HG03175 (cell line): ENCODE measurements around the gene GOLGA8N.
"Not testable (repeated sequence)": the region's sequence is repeated elsewhere in the genome, so short reads cannot be mapped to it uniquely, and the experiment has no call there.

Source experiments
- ATAC-seq: cut with Tn5 transposase; IDR thresholded peaks from one replicate; pipeline ENCODE4 v1.9.1; 2021; ENCODE audit warnings: mild to moderate bottlenecking, moderate library complexity; ENCODE audit not compliant: unreplicated experiment

GOLGA8N gene

DNA sequence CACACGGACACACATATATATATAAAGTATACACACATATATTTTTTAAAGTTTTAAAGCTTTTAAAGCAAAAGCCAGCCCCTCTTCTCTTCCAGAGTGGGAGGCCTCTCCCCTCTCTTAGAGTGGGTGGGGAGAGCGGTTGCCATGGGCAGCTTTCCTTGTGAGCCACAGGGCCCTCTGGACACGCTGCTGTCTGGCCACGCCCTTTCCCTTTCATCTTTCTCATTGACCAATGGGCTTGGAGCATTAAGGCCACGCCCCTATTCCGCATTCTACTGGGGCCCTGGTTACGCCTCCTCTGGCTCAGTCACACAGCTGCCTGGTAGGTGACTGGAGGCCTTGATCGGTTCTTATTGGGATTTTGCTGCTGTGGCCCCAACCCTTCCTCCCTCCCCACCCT is at the start of gene GOLGA8N:
Gene GOLGA8N (plus strand): TSS at position 306 of the 400 bp plus-strand sequence.
- ATAC-seq = not testable (repeated sequence)

DNA sequence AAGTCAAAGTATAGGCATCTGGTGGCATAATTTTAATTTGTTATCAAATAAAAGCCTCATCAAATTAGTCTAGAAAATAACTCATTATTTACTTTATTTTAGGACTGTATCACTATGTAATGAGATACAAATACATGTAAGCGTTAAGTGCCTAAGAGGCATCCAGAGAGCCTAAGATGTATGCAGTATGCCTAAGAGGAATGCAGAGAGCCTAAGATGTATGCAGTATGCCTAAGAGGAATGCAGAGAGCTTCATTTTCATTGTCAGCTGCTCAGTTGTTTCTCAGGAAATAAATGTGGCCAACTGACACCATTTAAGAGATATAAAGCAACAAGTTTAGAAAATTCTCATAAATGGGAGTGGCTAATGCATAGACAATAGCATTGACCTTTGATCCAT is 49.8 kb upstream of the GOLGA8N start:
- ATAC-seq = not testable (repeated sequence)

DNA sequence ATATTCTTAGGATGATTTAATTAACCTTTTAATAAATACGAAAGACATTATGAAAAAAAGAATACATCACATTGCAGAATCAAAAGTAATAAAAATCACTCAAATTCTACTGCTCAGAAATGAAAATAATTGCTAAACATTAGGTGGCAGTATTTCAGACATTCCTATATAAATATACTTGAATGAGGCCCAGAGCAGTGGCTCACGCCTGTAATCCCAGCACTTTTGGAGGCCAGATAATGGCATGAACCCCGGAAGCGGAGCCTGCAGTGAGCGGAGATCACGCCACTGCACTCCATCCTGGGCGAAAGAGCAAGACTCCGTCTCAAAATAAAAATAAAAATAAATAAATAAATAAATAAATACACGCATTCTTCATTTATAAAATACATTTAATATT is 48.1 kb upstream of the GOLGA8N start:
- not testable (repeated sequence) for ATAC-seq

DNA sequence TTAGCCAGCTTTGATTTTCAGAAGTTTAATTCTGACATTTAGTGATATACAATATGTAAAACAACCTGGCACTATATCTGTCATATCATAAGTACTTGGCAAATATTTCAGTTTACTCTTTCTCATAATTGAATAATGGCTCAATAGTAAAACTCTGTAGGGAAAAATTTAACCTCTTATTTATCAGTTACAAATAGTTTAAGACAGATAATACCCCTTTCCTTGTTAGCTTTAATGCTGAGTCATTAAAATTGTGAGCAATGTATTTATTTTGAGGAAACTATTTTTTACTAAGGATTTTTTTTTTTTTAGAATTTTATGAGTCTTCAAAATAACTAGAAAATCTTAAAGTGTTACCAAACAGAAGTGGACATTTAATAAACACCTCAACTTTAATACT is 38.7 kb upstream of the GOLGA8N start:
- ATAC-seq = not testable (repeated sequence)

DNA sequence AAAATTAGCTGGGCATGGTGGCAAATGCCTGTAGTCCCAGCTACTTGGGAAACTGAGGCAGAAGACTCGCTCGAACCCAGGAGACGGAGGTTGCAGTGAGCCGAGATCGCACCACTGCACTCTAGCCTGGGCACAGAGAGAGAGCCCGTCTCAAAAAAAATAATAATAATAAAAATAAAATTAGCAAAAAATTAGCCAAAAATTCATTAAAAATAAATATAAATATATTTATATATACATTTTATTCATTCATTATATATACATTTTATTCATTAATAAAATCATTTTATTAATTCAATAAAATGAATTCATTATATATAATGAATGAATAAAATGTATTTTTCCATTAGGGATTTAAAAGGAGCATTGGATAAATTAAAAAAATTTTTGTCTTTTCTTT is 31.1 kb upstream of the GOLGA8N start:
- ATAC-seq = not testable (repeated sequence)

DNA sequence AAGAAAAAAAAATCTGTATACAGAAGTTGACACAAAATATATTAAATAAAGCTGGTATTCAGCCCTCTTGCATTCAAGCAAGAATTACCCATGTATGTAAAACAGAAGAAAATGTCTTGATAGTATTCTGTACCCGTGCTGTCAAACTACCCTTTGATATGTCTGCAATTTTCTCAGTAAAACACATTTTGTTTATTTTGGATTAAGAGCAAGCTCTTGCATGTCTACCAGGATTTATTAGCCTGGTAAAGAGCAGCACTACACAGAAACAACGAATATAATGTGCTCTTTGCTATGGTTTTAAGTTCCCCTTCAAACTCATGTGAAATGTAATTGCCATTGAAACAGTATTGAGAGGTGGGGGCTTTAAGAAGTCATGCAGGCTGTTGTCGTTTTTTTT is 24.3 kb upstream of the GOLGA8N start:
- ATAC-seq = not testable (repeated sequence)

DNA sequence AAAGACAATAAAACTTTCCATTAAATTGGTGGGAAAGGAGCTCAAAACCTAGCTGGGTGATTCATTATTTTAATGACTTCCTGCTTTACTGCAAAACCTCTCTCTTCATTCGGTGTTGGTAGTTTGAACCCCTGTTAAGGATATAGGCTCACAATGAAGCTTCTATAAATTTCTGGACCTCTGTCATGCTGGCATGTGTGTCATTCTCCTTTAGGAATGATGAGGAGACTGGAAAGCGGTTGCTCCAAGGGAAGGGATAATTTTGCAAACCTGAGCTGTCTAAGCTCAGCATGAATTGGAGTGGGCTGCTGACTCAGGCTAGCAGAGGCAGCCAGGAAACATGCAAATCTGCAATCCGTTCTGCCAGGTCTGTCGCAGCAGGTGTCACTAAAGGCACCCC is 14.8 kb upstream of the GOLGA8N start:
- ATAC-seq = not testable (repeated sequence)

DNA sequence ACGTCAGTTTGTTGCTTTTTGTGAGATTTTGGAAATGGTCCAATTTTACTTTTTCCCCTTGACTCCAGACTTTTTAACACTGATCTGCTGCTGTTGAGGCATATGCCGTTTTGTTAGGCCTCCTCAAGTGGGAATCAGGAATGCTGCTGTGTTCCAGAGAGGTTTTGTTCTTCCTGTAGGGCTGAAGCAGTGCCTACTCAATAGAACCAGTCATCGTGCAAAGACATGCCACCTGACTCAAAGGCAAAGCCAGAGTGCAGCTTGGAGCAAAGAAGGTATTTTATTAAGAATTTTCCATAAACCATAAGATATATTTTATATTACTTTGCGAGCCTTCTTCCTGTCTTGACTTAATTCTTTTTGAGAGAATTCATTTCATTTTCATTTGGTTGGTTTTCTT is 7.4 kb upstream of the GOLGA8N start:
- not testable (repeated sequence) for ATAC-seq

DNA sequence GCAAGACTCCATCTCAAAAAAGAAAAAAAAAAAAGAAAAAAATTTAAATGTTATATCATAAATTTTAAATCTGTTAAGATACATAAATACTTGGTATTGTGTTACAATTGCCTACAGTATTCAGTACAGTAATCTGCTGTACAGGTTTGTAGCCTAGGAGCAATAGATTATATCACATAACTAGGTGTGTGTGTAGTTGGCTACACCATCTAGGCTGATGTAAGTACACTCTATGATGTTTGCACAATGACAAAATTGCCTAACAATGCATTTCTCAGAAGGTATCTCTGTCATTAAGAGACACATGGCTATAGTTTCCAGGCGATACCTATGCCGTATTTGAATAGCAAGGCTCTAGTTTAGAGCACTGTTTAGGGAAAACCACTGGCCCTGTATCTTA is 16.3 kb downstream of the GOLGA8N start:
- not testable (repeated sequence) for ATAC-seq

DNA sequence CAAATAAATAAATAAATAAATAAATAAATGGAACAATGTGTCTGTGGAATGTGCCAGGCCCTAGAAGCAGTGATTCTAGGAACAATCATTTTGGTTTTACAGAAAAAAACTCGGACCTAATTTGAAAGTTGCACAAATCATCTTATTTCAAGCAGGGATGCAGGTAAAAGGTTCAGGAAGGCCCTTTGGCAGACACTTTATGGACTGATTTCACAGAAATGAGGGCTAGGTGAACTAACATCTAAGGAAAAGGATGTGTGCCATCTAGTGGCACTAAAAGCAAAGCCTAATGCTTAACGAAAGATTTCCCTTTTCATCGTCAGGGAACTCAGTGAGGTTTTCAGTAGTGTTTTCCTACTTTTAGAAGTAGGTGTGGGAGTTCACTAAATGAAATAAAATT is 17.5 kb downstream of the GOLGA8N start:
- ATAC-seq = not testable (repeated sequence)

DNA sequence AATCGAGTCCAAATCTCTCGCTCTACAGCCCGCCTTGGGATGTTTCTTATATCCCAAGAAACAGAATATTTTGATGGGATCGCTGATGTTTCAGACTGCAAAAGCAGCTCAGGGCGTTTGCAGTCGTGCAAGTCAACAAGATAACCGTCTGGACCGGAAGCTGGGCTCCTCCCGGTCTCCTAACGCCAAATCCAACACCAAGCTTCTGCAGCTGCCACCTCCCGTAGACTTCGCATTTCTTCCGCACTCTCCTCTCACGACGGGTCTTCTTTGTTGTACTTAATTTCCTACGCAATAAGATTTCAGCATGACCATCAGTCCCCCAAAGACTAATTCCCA is 21.4 kb downstream of the GOLGA8N start:
- ATAC-seq = peak; percentile 21

DNA sequence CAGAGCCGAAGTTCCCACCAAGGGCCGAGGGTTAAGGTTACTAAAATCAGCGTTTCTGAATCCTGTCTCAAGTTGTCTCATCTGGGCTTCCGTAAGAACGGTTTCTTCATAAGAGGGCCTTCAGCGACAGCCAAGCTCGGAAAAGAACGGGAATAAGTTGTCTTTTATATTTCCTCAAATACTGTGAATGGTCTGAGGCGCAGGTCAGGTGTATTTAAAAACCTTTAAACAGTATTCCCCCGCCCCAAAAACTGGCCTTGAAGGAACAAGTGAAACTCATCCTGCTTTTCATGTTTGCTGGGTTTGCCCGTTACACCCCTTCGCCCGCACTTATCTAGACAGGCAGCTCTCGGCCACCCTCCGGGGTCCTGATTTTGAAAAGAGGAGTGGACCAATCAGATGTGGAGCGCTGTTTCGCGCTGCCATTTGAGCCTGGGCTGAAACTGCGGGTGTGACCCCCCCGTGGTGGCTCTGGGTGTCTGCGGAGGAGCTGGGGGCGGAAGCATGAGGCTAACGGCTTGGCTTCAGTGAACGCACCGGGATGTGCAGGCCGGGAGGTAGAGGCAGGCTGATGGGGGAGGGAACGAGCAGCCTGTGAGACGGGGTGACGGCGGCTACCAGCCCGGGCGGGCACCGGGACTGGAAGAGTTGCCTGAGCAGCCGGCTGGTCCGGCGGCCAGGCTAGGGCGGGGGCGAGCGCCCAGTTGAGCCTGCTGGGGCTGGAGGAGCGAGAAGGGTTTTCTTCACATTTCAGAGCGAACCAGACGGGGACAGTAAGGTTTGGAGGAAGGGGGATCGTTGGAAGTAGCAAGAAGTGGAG is 22.0 kb downstream of the GOLGA8N start, which contains the start of gene ARHGAP11A:
Gene ARHGAP11A (plus strand): TSS at position 454 of the 820 bp plus-strand sequence. CDS start 708 bp downstream, outside the sequence.
- peak; percentile 82 for ATAC-seq

DNA sequence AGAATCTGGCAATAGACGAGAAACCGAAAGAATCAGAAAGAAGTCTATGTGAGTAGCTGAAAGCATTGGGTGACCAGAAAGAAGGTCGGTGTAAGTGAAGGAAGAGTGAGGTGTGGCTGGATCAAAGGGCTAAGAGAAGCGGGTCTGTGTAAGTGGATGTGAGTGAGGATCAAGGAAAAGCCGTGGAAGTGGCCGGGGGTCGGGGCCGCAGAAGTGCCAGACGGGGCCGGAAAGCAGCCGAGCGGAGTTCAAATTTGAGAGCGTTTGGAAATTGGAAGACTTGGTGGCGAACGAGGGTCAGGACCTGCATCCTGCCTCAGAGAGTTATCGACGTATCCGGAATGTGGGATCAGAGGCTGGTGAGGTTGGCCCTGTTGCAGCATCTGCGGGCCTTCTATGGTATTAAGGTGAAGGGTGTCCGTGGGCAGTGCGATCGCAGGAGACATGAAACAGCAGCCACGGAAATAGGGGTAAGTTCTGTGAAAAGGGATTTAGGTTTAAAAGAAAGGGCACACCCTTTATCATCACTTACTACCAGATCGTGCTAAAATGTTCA is 22.7 kb downstream of the GOLGA8N start:
- ATAC-seq = peak; percentile 19

DNA sequence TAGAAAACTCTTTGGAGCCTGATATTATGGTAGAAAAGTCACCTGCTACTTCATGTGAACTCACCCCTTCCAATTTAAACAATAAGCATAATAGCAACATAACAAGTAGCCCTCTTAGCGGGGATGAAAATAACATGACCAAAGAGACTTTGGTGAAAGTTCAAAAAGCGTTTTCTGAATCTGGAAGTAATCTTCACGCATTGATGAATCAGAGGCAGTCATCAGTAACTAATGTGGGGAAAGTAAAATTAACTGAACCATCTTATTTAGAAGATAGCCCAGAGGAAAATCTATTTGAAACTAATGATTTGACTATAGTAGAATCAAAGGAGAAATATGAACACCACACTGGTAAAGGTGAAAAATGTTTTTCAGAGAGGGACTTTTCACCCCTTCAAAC is 43.2 kb downstream of the GOLGA8N start:
- no peak for ATAC-seq

DNA sequence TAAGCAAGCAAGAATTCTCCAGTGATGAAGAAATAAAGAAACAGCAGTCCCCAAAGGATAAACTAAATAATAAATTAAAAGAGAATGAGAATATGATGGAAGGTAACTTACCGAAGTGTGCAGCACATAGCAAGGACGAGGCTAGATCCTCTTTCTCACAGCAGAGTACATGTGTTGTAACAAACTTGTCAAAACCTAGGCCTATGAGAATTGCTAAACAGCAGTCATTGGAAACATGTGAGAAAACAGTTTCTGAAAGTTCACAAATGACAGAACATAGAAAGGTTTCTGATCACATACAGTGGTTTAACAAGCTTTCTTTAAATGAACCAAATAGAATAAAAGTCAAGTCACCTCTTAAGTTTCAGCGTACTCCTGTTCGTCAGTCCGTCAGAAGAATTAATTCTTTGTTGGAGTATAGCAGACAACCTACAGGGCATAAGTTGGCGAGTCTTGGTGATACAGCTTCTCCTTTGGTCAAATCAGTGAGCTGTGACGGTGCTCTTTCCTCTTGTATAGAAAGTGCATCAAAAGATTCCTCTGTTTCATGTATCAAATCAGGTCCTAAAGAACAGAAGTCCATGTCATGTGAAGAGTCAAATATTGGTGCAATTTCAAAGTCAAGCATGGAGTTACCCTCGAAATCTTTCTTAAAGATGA is 43.8 kb downstream of the GOLGA8N start:
- ATAC-seq = no peak

DNA sequence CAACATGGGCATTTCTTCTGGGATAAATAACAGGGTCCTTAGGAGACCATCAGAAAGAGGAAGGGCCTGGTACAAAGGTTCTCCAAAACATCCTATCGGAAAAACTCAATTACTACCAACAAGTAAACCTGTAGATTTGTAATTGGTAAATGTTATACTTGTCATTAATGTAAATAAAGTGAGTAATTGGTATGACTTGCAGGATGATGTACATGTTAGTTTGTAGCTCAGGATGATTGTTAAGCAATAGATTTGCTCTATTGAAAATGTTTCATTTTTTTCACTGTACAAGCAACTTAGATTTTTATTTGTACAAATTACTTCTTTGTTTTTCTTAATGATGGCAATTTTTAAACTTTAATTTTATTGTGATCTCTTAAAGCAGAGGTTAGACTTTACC is 44.4 kb downstream of the GOLGA8N start:
- ATAC-seq = no peak

DNA sequence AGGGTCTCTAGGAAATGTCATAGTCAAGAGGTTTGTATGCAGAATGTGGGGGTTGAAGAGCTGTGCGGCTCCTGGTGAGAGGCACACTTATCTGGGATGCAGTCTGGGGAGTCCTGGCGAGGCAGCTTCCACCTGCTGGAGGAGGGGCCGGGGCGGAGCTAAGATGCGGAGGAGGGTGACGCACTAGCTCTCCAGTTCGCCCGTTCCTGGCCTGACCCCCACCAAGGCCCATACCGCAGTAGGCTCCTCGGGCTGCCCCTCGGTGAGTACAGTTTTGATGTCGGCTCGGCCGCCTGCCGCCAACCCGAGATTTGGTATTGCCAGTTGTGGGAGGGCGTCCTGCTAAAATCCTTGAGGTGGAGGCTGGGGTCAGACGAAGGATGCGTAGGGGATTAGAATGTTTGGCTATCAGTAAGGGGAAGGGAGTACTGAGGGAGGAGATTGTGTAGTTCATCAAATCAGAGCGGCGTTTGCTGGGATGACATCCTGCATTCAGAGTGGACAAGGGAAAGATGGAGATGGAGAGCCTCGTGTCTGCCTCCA is 48.3 kb downstream of the GOLGA8N start, which contains the start of gene SCG5:
Gene SCG5 (plus strand): TSS at position 194 of the 543 bp plus-strand sequence. CDS start 1,883 bp downstream, outside the sequence.
- no peak for ATAC-seq

DNA sequence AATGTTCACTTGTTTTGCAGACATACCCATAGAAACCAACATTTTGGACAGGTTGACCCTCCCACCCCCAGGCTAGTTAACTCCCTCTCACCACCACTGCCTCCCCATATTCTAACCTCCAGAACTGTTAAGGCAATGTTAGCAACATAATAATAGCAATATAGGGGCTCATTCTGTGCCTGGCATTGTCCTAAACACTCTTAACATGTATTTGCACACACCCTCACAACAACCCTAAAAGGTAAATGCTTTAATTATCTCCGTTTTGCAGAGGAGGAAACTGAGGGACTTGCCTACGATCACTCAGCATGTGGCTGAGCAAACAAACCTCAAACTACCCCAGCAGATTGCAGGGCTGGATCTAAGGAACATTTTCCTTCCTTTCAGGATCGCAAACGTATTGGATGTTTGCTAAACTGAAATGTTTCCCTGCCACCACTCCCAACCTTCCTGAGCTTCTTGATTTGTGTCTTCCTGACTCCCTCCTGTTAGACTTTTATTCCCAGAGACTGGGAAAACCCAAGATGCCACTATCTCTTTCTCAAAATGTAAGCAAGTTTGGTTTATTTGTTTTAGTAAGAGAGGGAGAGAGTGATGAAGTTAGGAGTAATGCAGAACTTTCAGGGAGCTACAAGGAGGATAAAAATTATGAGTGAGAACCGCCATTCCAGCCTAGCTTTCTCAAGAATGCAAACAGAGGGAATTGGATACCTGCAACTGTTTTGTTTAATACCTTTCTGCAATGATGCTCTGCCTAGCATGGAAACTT is 49.6 kb downstream of the GOLGA8N start:
- no peak for ATAC-seq

DNA sequence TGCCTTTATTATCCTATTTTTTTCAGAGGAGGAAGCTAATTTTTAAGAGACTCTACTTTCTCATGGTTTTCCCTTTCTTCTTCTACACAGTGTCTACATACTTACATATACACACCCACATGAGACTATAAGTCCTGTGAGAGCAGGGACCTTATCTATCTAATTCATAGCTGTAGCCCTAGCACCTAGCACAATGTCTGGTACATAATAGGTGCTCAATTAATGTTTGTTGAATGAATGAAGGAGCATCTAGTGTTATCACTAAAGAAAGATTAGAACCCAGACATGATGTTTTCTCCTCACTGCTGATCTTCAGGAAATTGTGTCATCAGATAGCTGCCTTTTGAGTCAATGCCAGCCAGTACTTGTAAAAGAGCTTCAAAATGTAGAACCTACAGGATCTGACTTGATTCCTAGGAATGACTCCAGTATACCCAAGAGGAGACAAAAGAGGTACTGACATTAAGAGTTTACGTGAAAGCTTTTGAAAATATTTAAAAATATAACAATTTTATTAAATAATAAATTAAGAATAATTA is 50.7 kb downstream of the GOLGA8N start:
- no peak for ATAC-seq

DNA sequence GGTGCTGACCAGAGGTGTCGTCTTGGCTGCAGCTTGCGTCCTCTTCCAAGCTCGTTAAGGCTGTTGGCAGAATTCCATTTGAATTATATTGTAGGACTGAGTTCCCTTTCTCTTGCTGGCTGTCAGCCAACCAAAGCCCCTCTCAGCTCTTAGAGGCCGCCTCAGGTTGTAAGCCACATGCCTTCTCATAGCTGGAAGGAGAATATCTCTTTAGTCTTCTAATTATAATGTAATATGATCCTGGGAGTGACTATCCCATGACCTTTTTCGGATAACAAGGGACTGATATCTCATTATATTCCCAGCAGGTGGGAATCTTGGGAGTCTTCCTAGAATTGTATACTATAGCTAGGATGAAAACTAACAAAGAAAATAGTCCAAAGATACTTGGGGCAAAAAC is 53.0 kb downstream of the GOLGA8N start:
- no peak for ATAC-seq
